IMR-90 (cell line): ENCODE measurements around the gene AJAP1.

Experiments
- CHD1 ChIP-seq: IDR thresholded peaks from 2 replicates; pipeline ENCODE4 v1.6.1; 2012; ENCODE audit warnings: low read depth, low read length, improper control_type of control experiment
- MAFK ChIP-seq: IDR thresholded peaks from 2 replicates; pipeline ENCODE4 v1.6.1; 2012; ENCODE audit warnings: low read depth, low read length, improper control_type of control experiment
- MXI1 ChIP-seq: IDR thresholded peaks from 2 replicates; pipeline ENCODE4 v1.6.1; 2012; ENCODE audit warnings: low read depth, mild to moderate bottlenecking, low read length, moderate library complexity, borderline replicate concordance
- POLR2A ChIP-seq: IDR thresholded peaks from 2 replicates; pipeline ENCODE4 v1.6.1; 2012; ENCODE audit warnings: mild to moderate bottlenecking, low read depth, low read length
- RAD21 ChIP-seq: IDR thresholded peaks from 2 replicates; pipeline ENCODE4 v1.6.1; 2012; ENCODE audit warnings: low read length, improper control_type of control experiment
- RCOR1 ChIP-seq: IDR thresholded peaks from 2 replicates; pipeline ENCODE4 v1.6.1; 2012; ENCODE audit warnings: mild to moderate bottlenecking, low read length, improper control_type of control experiment; ENCODE audit not compliant: insufficient replicate concordance
- SMC3 ChIP-seq: fragments of 150-350 bp; IDR thresholded peaks from 2 replicates; pipeline ENCODE4 v1.6.1; 2016; ENCODE audit warnings: low read depth, mild to moderate bottlenecking, antibody characterized with exemption, low read length, moderate library complexity
- TF ChIP-seq, protein P1 (sequence below): conservative IDR thresholded peaks from 2 replicates; pipeline ENCODE4 v1.5.1; 2012; ENCODE audit warnings: mild to moderate bottlenecking, low read depth, low read length, improper control_type of control experiment
- TF ChIP-seq, protein P2 (sequence below): fragments of 150-350 bp; IDR thresholded peaks from 2 replicates; pipeline ENCODE4 v1.6.1; 2017; ENCODE audit warnings: mild to moderate bottlenecking, antibody characterized with exemption, low read length, low read depth

DNA sequence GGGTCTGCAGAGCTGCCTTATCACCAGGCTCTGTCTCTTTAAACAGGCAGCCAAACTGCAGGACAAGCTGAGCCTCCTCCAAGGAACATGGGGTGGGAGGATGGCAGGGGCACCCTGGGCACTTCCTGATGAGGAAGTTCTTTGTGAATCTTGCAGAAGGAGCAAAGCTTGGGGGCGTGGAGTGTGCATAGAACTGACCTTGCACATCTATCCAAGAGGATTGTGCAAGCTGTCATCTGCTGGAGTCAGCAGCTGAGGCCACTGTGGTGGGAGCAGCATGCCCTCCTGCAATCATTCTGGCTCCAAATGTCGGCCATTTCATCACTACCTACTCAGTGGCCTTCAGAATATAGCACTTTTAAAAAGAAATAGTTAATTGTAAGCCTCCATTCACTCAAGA lies 182.2 kb downstream of the AJAP1 start:
- TF ChIP-seq, protein P1, sequence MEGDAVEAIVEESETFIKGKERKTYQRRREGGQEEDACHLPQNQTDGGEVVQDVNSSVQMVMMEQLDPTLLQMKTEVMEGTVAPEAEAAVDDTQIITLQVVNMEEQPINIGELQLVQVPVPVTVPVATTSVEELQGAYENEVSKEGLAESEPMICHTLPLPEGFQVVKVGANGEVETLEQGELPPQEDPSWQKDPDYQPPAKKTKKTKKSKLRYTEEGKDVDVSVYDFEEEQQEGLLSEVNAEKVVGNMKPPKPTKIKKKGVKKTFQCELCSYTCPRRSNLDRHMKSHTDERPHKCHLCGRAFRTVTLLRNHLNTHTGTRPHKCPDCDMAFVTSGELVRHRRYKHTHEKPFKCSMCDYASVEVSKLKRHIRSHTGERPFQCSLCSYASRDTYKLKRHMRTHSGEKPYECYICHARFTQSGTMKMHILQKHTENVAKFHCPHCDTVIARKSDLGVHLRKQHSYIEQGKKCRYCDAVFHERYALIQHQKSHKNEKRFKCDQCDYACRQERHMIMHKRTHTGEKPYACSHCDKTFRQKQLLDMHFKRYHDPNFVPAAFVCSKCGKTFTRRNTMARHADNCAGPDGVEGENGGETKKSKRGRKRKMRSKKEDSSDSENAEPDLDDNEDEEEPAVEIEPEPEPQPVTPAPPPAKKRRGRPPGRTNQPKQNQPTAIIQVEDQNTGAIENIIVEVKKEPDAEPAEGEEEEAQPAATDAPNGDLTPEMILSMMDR = no peak
- TF ChIP-seq RCOR1 = no peak
- no peak for TF ChIP-seq MXI1
- TF ChIP-seq POLR2A = no peak
- no peak for TF ChIP-seq RAD21
- no peak for TF ChIP-seq SMC3
- TF ChIP-seq, protein P2, sequence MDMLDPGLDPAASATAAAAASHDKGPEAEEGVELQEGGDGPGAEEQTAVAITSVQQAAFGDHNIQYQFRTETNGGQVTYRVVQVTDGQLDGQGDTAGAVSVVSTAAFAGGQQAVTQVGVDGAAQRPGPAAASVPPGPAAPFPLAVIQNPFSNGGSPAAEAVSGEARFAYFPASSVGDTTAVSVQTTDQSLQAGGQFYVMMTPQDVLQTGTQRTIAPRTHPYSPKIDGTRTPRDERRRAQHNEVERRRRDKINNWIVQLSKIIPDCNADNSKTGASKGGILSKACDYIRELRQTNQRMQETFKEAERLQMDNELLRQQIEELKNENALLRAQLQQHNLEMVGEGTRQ = no peak
- TF ChIP-seq MAFK = no peak
- no peak for TF ChIP-seq CHD1
